Ascending aorta (tissue), 2 donors: ENCODE results near the gene TMEM161B. TPM values are rescaled to one million over a fixed set of nuclear protein-coding genes. Genes with fewer than 3 reads are reported as not detected.

ENCODE experiments used
- DNase-seq, 2 donors: peaks; one replicate each; pipeline ENCODE4 v3.0.0-alpha.2; 2019; ENCODE audit warnings: low spot score in 2 of 2
- H3K27ac ChIP-seq, 2 donors: fragments of 200-600 bp; sonication (generic); one replicate each; pipeline ENCODE4 v1.5.1; 2016 to 2017; ENCODE audit warnings: mild to moderate bottlenecking in 1 of 2
- H3K27me3 ChIP-seq: fragments of 200-600 bp; sonication (generic); one replicate; pipeline ENCODE4 v1.5.1; 2017
- H3K36me3 ChIP-seq, 2 donors: fragments of 200-600 bp; sonication (generic); one replicate each; pipeline ENCODE4 v1.5.1; 2016
- H3K4me1 ChIP-seq, 2 donors: fragments of 200-600 bp; sonication (generic); one replicate each; pipeline ENCODE4 v1.5.1; 2016 to 2017; ENCODE audit warnings: mild to moderate bottlenecking in 1 of 2
- H3K4me3 ChIP-seq, 2 donors: fragments of 200-600 bp; sonication (generic); one replicate each; pipeline ENCODE4 v1.5.1; 2016 to 2017; ENCODE audit warnings: mild to moderate bottlenecking in 1 of 2
- H3K9me3 ChIP-seq, 2 donors: fragments of 200-600 bp; sonication (generic); one replicate each; pipeline ENCODE4 v1.5.1; 2016
- intact Hi-C: fragments of 100-400 bp; cut with DNase I; formaldehyde crosslinking; loops from one replicate; pipeline ENCODE4 v1.15.1; 2023
- total RNA-seq: library from RNA; depleted of rRNA; stranded (reverse); fragments of >200 nt; gene quantifications from one replicate; pipeline ENCODE4 v1.1.0, GENCODE V29; 2016
- TF ChIP-seq, protein P1 (sequence below), 3 experiments: fragments of 200-600 bp in 2 of 3; fragments of 450-650 bp in 1 of 3; sonication (generic) in 2 of 3; IDR thresholded peaks; one replicate each; pipeline ENCODE4 v1.5.1; 2016 to 2019; ENCODE audit warnings: antibody characterized with exemption in 3 of 3, mild to moderate bottlenecking in 1 of 3, moderate library complexity in 1 of 3

Gene TMEM161B
- total RNA-seq, result 3.7 TPM

- peak within 1 kb of the TSS; percentile 66 to 79 for H3K27ac ChIP-seq
Measured at GRCh38 chr5:88268385-88269184, at the start of gene TMEM161B. Gene TMEM161B (minus strand): TSS chr5:88268845. CDS start chr5:88268723, 122 bp downstream.

DNA sequence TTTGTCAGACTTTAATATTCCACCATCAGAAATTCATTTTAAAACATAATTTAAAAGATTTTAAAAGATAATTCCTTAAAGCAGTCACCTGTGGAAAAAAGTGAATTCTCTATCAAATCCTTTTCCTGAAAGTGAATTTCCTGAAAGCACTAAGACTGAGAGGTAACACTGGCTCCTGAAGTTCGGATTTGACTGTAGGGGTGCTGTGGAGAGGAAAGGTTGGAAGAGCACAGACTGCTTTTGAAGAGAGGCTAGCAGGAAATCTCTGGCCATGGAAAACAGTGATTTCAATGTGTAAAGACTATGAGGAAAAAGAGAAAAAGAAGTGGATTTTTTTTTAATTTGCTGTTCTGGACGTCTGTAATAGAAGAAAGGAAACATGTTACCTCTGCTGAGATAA lies 35.7 kb upstream of the TMEM161B start:
- Histone ChIP-seq H3K4me3 (no peak overlapping the region), H3K36me3 (no peaks in the 10 kb centered on the region), H3K4me1 (no peaks in the 10 kb centered on the region), H3K9me3 (peaks cover 0 to 17% of the 10 kb centered on the region in 2 donors), H3K27ac (no peak overlapping the region), H3K27me3 (no peaks in the 10 kb centered on the region)
- TF ChIP-seq, protein P1, sequence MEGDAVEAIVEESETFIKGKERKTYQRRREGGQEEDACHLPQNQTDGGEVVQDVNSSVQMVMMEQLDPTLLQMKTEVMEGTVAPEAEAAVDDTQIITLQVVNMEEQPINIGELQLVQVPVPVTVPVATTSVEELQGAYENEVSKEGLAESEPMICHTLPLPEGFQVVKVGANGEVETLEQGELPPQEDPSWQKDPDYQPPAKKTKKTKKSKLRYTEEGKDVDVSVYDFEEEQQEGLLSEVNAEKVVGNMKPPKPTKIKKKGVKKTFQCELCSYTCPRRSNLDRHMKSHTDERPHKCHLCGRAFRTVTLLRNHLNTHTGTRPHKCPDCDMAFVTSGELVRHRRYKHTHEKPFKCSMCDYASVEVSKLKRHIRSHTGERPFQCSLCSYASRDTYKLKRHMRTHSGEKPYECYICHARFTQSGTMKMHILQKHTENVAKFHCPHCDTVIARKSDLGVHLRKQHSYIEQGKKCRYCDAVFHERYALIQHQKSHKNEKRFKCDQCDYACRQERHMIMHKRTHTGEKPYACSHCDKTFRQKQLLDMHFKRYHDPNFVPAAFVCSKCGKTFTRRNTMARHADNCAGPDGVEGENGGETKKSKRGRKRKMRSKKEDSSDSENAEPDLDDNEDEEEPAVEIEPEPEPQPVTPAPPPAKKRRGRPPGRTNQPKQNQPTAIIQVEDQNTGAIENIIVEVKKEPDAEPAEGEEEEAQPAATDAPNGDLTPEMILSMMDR (IDR thresholded peaks at IDR 0.05), result no peak
- no peak for DNase-seq
- intact Hi-C loops, result no loop called here

More at GRCh38 chr5:88268385-88269184, at the start of gene TMEM161B:
- H3K27me3 ChIP-seq, result no peaks in the 10 kb centered on the region
- TF ChIP-seq, protein P1 (IDR thresholded peaks at IDR 0.05), result no peak
- peak within 1 kb of the TSS; percentile 79 to 85 for H3K4me3 ChIP-seq
- no peaks in the 10 kb centered on the region for H3K36me3 ChIP-seq
- DNase-seq, result peak; percentile 35 to 90
- no peaks in the 10 kb centered on the region for H3K9me3 ChIP-seq
- H3K4me1 ChIP-seq, result peaks cover 0 to 10% of the 10 kb centered on the region in 2 donors
- intact Hi-C loops, result loop anchor here (2.0 to 10.0 kb wide), 2 partner anchors 126 to 854 kb away; partner anchors contain the start of gene CCNH

- no peaks in the 10 kb centered on the region for H3K27me3 ChIP-seq
- H3K4me3 ChIP-seq, result no peak overlapping the region
- intact Hi-C loops, result no loop called here
- no peak for DNase-seq
- H3K36me3 ChIP-seq, result no peaks in the 10 kb centered on the region
- no peak overlapping the region for H3K27ac ChIP-seq
- no peaks in the 10 kb centered on the region for H3K4me1 ChIP-seq
- H3K9me3 ChIP-seq, result no peaks in the 10 kb centered on the region
- TF ChIP-seq, protein P1 (IDR thresholded peaks at IDR 0.05), result no peak
Measured at GRCh38 chr5:88298425-88298824, 29.8 kb upstream of the TMEM161B start.

DNA sequence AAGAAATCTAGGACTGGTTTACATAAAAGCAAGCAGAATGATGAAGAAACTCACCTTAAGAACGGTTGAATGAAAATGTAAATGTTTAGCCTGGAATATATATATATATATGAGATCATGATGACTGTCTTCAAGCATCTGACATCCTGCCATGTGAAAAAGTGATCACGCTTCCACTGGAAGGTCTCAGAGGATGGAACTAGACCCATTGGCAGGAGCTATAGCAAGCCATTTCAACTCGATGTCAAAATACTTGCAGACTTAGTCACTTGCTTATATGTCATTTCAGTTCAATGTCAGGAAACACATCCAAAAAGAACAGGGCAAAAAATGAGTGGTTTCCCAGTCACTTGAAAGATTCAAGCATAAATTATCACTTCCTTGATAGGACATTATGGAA lies 22.2 kb upstream of the TMEM161B start:
- Histone ChIP-seq H3K36me3 (no peaks in the 10 kb centered on the region), H3K9me3 (no peaks in the 10 kb centered on the region), H3K4me1 (no peaks in the 10 kb centered on the region), H3K4me3 (no peak overlapping the region), H3K27me3 (no peaks in the 10 kb centered on the region), H3K27ac (no peak overlapping the region)
- intact Hi-C loops, result no loop called here
- TF ChIP-seq, protein P1 (IDR thresholded peaks at IDR 0.05), result no peak
- no peak for DNase-seq

DNA sequence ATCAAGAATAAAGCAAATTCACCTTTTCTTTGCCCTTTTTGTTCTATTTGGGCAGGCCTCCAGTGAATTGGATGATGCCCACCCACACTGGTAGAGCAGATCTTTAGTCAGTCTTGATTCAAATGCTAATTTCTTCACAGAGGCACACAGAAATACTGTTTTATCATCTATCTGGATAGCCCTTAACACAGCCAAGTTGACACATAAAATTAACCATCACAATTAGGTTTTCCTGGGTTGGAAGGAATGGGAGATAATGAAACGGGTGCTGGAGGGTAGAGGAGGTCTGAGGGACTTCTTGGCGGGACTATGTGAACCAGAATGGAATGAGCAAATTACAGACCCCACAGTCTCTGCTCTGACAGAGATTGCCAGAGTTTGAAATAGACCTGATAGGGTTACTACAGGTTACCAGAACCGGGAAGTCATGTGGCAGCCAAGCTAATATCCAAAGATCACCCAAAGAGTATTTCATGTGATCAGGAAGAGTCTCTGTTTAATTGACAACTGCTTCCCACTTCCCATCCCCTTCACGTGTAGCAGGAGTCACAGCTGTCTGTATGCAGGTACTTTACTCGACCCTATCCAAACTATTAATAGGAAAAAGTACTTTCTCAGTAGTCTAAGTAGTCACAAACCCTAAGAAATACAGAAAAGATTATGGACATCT lies 20.0 kb upstream of the TMEM161B start:
- H3K4me3 ChIP-seq, result no peak overlapping the region
- no peak overlapping the region for H3K27ac ChIP-seq
- TF ChIP-seq, protein P1 (IDR thresholded peaks at IDR 0.05), result no peak
- no peak for DNase-seq
- intact Hi-C loops, result no loop called here
- no peaks in the 10 kb centered on the region for H3K36me3 ChIP-seq
- H3K9me3 ChIP-seq, result no peaks in the 10 kb centered on the region
- no peaks in the 10 kb centered on the region for H3K27me3 ChIP-seq
- H3K4me1 ChIP-seq, result no peaks in the 10 kb centered on the region
